Fibroblast of pulmonary artery (primary cell): ENCODE data around the gene BCL2L13.

Source experiments
- DNase-seq: peaks from one replicate; pipeline ENCODE4 v3.0.0-alpha.2; 2010; ENCODE audit warnings: low read depth
- H3K4me3 ChIP-seq: replicated peaks from 2 replicates; pipeline ENCODE4 v1.5.1; 2011; ENCODE audit warnings: low read depth, mild to moderate bottlenecking, control low read depth, low read length, moderate library complexity
- CTCF ChIP-seq: IDR thresholded peaks from 2 replicates; pipeline ENCODE4 v1.5.1; 2011; ENCODE audit warnings: mild to moderate bottlenecking, control low read depth, low read length, inconsistent platforms; ENCODE audit errors: missing control alignments

BCL2L13 gene

GRCh38 chr22:17710023-17710422, 71.5 kb downstream of the BCL2L13 start:
- no peak for DNase-seq
- H3K4me3 ChIP-seq = no peak overlapping the region
- TF ChIP-seq CTCF = no peak

GRCh38 chr22:17712441-17712840, 73.9 kb downstream of the BCL2L13 start:
- H3K4me3 ChIP-seq = no peak overlapping the region
- no peak for TF ChIP-seq CTCF
- DNase-seq = peak; percentile 37

DNA sequence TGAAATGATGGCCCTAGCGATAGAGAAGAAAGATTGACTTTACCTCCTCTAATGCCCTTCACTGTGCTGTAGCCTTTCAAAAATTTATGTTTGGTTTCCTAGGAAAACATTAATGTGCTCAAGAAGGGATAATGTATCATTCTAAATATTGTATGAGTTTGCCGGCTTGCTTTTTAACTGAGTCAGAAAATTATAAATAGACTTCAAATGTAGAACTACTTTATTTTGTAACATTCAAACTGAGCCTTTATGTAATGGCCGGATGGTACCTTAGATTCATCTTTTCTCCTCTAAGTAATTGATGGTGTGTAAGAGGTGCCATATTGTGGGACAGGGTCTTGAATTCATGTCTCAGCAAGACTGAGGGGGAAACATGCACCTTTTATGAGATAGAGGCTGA, 78.0 kb downstream of the BCL2L13 start:
- TF ChIP-seq CTCF = no peak
- DNase-seq = no peak
- H3K4me3 ChIP-seq = no peak overlapping the region

GRCh38 chr22:17717708-17718107, 79.2 kb downstream of the BCL2L13 start:
- TF ChIP-seq CTCF = no peak
- no peak overlapping the region for H3K4me3 ChIP-seq
- DNase-seq = peak; percentile 11

- TF ChIP-seq CTCF = no peak
- no peak overlapping the region for H3K4me3 ChIP-seq
Observed at GRCh38 chr22:17719911-17720310, 81.4 kb downstream of the BCL2L13 start.

GRCh38 chr22:17724241-17724640, 85.7 kb downstream of the BCL2L13 start:
- DNase-seq = no peak
- TF ChIP-seq CTCF = no peak
- no peak overlapping the region for H3K4me3 ChIP-seq

More at GRCh38 chr22:17719911-17720310, 81.4 kb downstream of the BCL2L13 start:
- no peak for DNase-seq

GRCh38 chr22:17724678-17725499, 86.3 kb downstream of the BCL2L13 start:
- H3K4me3 ChIP-seq = no peak overlapping the region
- no peak for TF ChIP-seq CTCF
- no peak for DNase-seq
